Endothelial cell of umbilical vein (primary cell): ENCODE results near the gene CDHR1. TPM values are rescaled to one million over a fixed set of nuclear protein-coding genes. Genes with fewer than 3 reads are reported as not detected.

Source experiments
- BruUV-seq: library from RNA; stranded (reverse); fragments of 400-500 nt; replicated peaks from 2 replicates; lab custom pipeline; 2021; lab: Mats Ljungman, UMichigan
- CTCF ChIA-PET: fragments of 300-600, 350-600 bp; sonication (Branson Sonifier 250); formaldehyde crosslinking; loops from one replicate; lab custom pipeline; 2021; ENCODE audit warnings: antibody characterized with exemption, inconsistent platforms; lab: Charles Lee
- POLR2A ChIA-PET: fragments of 300-600, 350-600 bp; sonication (Branson Sonifier 250); formaldehyde crosslinking; loops from one replicate; lab custom pipeline; 2021; ENCODE audit warnings: antibody characterized with exemption, inconsistent platforms; lab: Charles Lee
- DNase-seq: peaks from one replicate; pipeline ENCODE4 v3.0.0-alpha.2; 2011; ENCODE audit warnings: low read depth, low spot score
- FAIRE-seq: peaks from 2 replicates; lab custom pipeline; 2011; peaks lifted over from hg19 to GRCh38; lab: Jason Lieb, UNC
- H2AFZ ChIP-seq: 2 replicates; pipeline ENCODE4 v1.6.0; 2012; ENCODE audit warnings: low read depth, low read length, control low read depth, inconsistent platforms
- H3K27ac ChIP-seq: 2 replicates; pipeline ENCODE4 v1.5.1; 2011; ENCODE audit warnings: low read depth, mild to moderate bottlenecking, control low read depth, low read length, moderate library complexity; ENCODE audit not compliant: insufficient read depth
- H3K27me3 ChIP-seq, 2 experiments: 2 replicates each; pipeline versions ENCODE4 v1.6.0 to v1.6.1; 2011; ENCODE audit warnings: low read length in 2 of 2, mixed read lengths in 1 of 2; ENCODE audit not compliant: control insufficient read depth in 2 of 2, insufficient read depth in 2 of 2
- H3K36me3 ChIP-seq, 2 experiments: 2 replicates in 1 of 2; 3 replicates in 1 of 2; pipeline ENCODE4 v1.5.1; 2011; ENCODE audit warnings: low read length in 2 of 2, mild to moderate bottlenecking in 1 of 2, moderate library complexity in 1 of 2; ENCODE audit not compliant: control insufficient read depth in 2 of 2, insufficient read depth in 2 of 2; ENCODE audit errors: extremely low read depth in 1 of 2
- H3K4me1 ChIP-seq: 3 replicates; pipeline ENCODE4 v1.5.1; 2011; ENCODE audit warnings: mild to moderate bottlenecking, low read length; ENCODE audit not compliant: control insufficient read depth, insufficient read depth; ENCODE audit errors: extremely low read depth
- H3K4me2 ChIP-seq: 2 replicates; pipeline ENCODE4 v1.6.1; 2011; ENCODE audit warnings: low read length, control low read depth, mixed read lengths; ENCODE audit not compliant: insufficient read depth
- H3K4me3 ChIP-seq, 3 experiments: fragments of 200-600 bp in 1 of 3; sonication (generic), shearing (Covaris generic) in 1 of 3; replicated peaks in 1 of 3; 2 replicates each; pipeline ENCODE4 v1.5.1; 2011 to 2016; ENCODE audit warnings: control low read depth in 3 of 3, low read length in 3 of 3, mild to moderate bottlenecking in 2 of 3, inconsistent platforms in 1 of 3, low read depth in 1 of 3, moderate library complexity in 1 of 3; ENCODE audit not compliant: insufficient read depth in 1 of 3
- H3K79me2 ChIP-seq: 2 replicates; pipeline ENCODE4 v1.6.0; 2012; ENCODE audit warnings: low read length, inconsistent platforms; ENCODE audit not compliant: control insufficient read depth, insufficient read depth
- H3K9ac ChIP-seq: replicated peaks from 2 replicates; pipeline ENCODE3; 2011; ENCODE audit warnings: low read length, control low read depth; ENCODE audit not compliant: insufficient read depth; ENCODE audit errors: extremely low read depth
- H3K9me1 ChIP-seq: replicated peaks from 3 replicates; pipeline ENCODE4 v1.6.0; 2011; ENCODE audit warnings: mild to moderate bottlenecking, low read length; ENCODE audit not compliant: control insufficient read depth, insufficient read depth; ENCODE audit errors: extremely low read depth
- H3K9me3 ChIP-seq: replicated peaks from 2 replicates; pipeline ENCODE4 v1.5.1; 2012; ENCODE audit warnings: low read length, inconsistent platforms; ENCODE audit not compliant: control insufficient read depth, insufficient read depth
- H4K20me1 ChIP-seq: replicated peaks from 2 replicates; pipeline ENCODE3; 2011; ENCODE audit warnings: mild to moderate bottlenecking, low read length; ENCODE audit not compliant: control insufficient read depth, insufficient read depth; ENCODE audit errors: extremely low read depth
- EZH2 ChIP-seq: IDR thresholded peaks from 2 replicates; pipeline ENCODE4 v1.6.1; 2012; ENCODE audit warnings: borderline replicate concordance, low read depth, mild to moderate bottlenecking, moderate library complexity, low read length, inconsistent platforms; ENCODE audit not compliant: severe bottlenecking
- GATA2 ChIP-seq: IDR thresholded peaks from 2 replicates; pipeline ENCODE4 v1.7.0; 2011; ENCODE audit warnings: low read depth, mild to moderate bottlenecking, moderate library complexity, mixed read lengths, low read length; ENCODE audit not compliant: insufficient read length, insufficient read depth
- JUN ChIP-seq: IDR thresholded peaks from 2 replicates; pipeline ENCODE4 v1.6.1; 2011; ENCODE audit warnings: borderline replicate concordance, low read depth; ENCODE audit not compliant: insufficient read length, insufficient read depth
- MAX ChIP-seq: IDR thresholded peaks from 2 replicates; pipeline ENCODE4 v1.6.1; 2011; ENCODE audit not compliant: insufficient read depth, insufficient read length
- MYC ChIP-seq: IDR thresholded peaks from one replicate; pipeline ENCODE4 v1.6.1; 2011; ENCODE audit warnings: mild to moderate bottlenecking, low read depth, low read length
- POLR2A ChIP-seq: IDR thresholded peaks from 2 replicates; pipeline ENCODE4 v1.6.1; 2012; ENCODE audit warnings: low read depth, mild to moderate bottlenecking, control low read depth, low read length
- POLR2AphosphoS5 ChIP-seq: IDR thresholded peaks from 2 replicates; pipeline ENCODE4 v1.6.1; 2012; ENCODE audit warnings: low read depth, mild to moderate bottlenecking, control low read depth, low read length, moderate library complexity; ENCODE audit not compliant: insufficient read depth
- dilution Hi-C: fragments of 300-500 bp; cut with MboI; formaldehyde crosslinking; loops from one replicate; pipeline ENCODE4 v1.15.0; 2019; ENCODE audit warnings: low sequenced_read_pairs; ENCODE audit not compliant: extremely low pct_ligation_motif_present
- intact Hi-C: fragments of 100-400 bp; cut with micrococcal nuclease; formaldehyde crosslinking; loops from one replicate; pipeline ENCODE4 v1.10.0; 2022
- polyA plus RNA-seq, 4 experiments: library from polyadenylated mRNA; depleted of rRNA in 3 of 4; stranded (reverse) in 3 of 4; unstranded in 1 of 4; fragments of >200 nt; gene quantifications; 2 replicates each; pipeline versions ENCODE4 v1.2.1 to v1.2.3, GENCODE V29; 2011 to 2012; ENCODE audit warnings: missing spikeins in 1 of 4
- total RNA-seq: library from RNA; stranded (reverse); gene quantifications from 2 replicates; pipeline ENCODE4 v1.2.3, GENCODE V29; 2021
- TF ChIP-seq, protein P1 (sequence below), 2 donors: IDR thresholded peaks; 1 replicate in 1 of 2; 2 replicates in 1 of 2; pipeline ENCODE4 v1.5.1; 2011; ENCODE audit warnings: low read length in 2 of 2, mild to moderate bottlenecking in 2 of 2, moderate library complexity in 2 of 2, control low read depth in 1 of 2, inconsistent platforms in 1 of 2, low read depth in 1 of 2; ENCODE audit not compliant: insufficient read depth in 1 of 2; ENCODE audit errors: extremely low read depth in 1 of 2

The CDHR1 gene
- total and polyA plus RNA-seq, 2 donors (not counting 3 experiments of a cell fraction or from before 2014, with no cell fraction given) = 0.11 to 0.53 TPM

GRCh38 chr10:84160663-84161362 lies 33.5 kb upstream of the CDHR1 start:
- POLR2A ChIA-PET = no interaction called here

More at GRCh38 chr10:84160663-84161362, 33.5 kb upstream of the CDHR1 start:
- H3K9me3 ChIP-seq = no peaks in the 10 kb centered on the region
- H3K4me1 ChIP-seq = no peaks in the 10 kb centered on the region
- no peak overlapping the region for H3K4me3 ChIP-seq
- H3K27ac ChIP-seq = no peak overlapping the region
- intact Hi-C loops (no loop called here), dilution Hi-C loops (no loop called here)
- no peaks in the 10 kb centered on the region for H3K9me1 ChIP-seq
- H3K9ac ChIP-seq = no peak overlapping the region
- no peak for FAIRE-seq
- no peaks in the 10 kb centered on the region for H4K20me1 ChIP-seq
- TF ChIP-seq POLR2AphosphoS5 (no peak), EZH2 (no peak), JUN (no peak), MAX (no peak), MYC (no peak), POLR2A (no peak), GATA2 (no peak)
- TF ChIP-seq, protein P1, sequence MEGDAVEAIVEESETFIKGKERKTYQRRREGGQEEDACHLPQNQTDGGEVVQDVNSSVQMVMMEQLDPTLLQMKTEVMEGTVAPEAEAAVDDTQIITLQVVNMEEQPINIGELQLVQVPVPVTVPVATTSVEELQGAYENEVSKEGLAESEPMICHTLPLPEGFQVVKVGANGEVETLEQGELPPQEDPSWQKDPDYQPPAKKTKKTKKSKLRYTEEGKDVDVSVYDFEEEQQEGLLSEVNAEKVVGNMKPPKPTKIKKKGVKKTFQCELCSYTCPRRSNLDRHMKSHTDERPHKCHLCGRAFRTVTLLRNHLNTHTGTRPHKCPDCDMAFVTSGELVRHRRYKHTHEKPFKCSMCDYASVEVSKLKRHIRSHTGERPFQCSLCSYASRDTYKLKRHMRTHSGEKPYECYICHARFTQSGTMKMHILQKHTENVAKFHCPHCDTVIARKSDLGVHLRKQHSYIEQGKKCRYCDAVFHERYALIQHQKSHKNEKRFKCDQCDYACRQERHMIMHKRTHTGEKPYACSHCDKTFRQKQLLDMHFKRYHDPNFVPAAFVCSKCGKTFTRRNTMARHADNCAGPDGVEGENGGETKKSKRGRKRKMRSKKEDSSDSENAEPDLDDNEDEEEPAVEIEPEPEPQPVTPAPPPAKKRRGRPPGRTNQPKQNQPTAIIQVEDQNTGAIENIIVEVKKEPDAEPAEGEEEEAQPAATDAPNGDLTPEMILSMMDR (IDR thresholded peaks at IDR 0.05; ENCODE audit: extremely low read depth in 1 of 2, insufficient read depth in 1 of 2, low read depth in 1 of 2, low read length in 2 of 2) = no peak
- H2AFZ ChIP-seq = no peak overlapping the region
- CTCF ChIA-PET = interaction anchor here (1.9 kb wide), 1 partner anchor 376 kb away, joined by 6 read pairs; no protein-coding TSS in a partner anchor
- H3K36me3 ChIP-seq = no peaks in the 10 kb centered on the region
- no peak for DNase-seq
- BruUV-seq = no TSS peak
- no peak overlapping the region for H3K4me2 ChIP-seq
- H3K27me3 ChIP-seq = peaks cover 3 to 5% of the 10 kb centered on the region in 2 experiments
- no peaks in the 10 kb centered on the region for H3K79me2 ChIP-seq
